ENCODE data around the gene FBXW11. TPM values are rescaled to one million over a fixed set of nuclear protein-coding genes. Genes with fewer than 3 reads are reported as not detected.

The FBXW11 gene
- total and polyA plus RNA-seq, 10 donors = 7.5 to 72.1 (median 54.7) TPM

DNA sequence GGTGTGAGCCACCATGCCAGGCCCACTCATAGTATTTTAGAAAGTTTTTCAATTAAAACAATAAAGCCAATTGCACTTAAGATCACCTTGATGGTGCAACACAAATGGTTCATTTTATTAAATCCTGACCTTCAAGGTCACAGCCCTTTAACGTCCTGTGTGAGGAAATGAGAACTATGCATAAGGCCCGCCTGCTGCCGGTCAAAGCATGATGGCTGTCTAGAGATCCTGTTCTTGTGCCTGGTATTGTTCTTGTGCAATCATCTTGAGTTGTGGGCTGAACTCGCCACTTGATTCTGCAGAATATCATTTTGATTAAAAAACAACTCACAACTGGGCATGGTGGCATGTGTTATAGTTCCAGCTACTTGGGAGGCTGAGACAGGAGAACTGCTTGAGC lies 43.6 kb upstream of the FBXW11 start:
- 52 to 83% (median 65%) methylated on average over 4 of the region's 4 CpGs for WGBS, 5 donors
- intact Hi-C loops (cut with DNase I; ENCODE audit: low total_unique reads) = no loop called here
- no peak for TF ChIP-seq POLR2A (IDR thresholded peaks at IDR 0.05)
- TF ChIP-seq POLR2AphosphoS5 (IDR thresholded peaks at IDR 0.05) = no peak
- TF ChIP-seq, protein P1, sequence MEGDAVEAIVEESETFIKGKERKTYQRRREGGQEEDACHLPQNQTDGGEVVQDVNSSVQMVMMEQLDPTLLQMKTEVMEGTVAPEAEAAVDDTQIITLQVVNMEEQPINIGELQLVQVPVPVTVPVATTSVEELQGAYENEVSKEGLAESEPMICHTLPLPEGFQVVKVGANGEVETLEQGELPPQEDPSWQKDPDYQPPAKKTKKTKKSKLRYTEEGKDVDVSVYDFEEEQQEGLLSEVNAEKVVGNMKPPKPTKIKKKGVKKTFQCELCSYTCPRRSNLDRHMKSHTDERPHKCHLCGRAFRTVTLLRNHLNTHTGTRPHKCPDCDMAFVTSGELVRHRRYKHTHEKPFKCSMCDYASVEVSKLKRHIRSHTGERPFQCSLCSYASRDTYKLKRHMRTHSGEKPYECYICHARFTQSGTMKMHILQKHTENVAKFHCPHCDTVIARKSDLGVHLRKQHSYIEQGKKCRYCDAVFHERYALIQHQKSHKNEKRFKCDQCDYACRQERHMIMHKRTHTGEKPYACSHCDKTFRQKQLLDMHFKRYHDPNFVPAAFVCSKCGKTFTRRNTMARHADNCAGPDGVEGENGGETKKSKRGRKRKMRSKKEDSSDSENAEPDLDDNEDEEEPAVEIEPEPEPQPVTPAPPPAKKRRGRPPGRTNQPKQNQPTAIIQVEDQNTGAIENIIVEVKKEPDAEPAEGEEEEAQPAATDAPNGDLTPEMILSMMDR (IDR thresholded peaks at IDR 0.05 in 8 of 11, conservative IDR thresholded peaks at IDR 0.05 in 3 of 11) = no peak
- Histone ChIP-seq H3K4me3 (no peak overlapping the region), H3K27ac (no peak overlapping the region), H3K27me3 (replicated peaks in 1 of 7) (no peaks in the 10 kb centered on the region), H3K9me3 (no peaks in the 10 kb centered on the region), H3K4me1 (peaks cover 0 to 23% (median 0%) of the 10 kb centered on the region in 6 donors), H3K36me3 (peaks cover 7 to 100% (median 87%) of the 10 kb centered on the region in 6 donors)
- no peak for DNase-seq

DNA sequence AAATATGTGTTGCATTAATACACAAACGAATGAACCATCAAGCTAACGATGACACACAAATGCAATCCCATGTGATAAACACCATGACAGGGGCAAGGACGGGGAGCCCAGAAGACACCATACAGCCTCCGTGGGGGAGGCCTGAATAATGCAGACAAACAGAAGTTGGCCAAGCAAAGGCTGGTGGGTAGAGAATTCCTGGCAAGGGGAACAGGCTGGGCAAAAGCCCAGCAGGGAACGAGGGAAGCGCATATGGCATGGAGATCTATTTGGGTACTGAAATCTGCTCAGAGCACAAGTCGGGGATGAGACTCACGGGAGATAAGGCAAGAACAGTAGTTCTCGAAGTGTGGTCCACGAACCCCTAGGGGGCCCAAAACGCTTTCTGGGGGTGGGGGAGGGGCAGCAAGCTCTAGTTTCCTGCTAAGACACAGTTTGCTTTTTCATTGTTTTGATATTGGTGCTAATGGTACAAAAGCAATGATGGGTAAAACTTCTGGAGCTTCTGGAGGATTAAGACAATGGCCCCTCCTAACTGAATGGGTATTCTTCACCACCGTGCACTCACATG lies 42.9 kb upstream of the FBXW11 start:
- Histone ChIP-seq H3K4me1 (peaks cover 0 to 23% (median 0%) of the 10 kb centered on the region in 6 donors), H3K9me3 (no peaks in the 10 kb centered on the region), H3K36me3 (peaks cover 3 to 100% (median 87%) of the 10 kb centered on the region in 6 donors), H3K27me3 (replicated peaks in 1 of 7) (no peaks in the 10 kb centered on the region), H3K4me3 (no peak overlapping the region), H3K27ac (no peak overlapping the region)
- TF ChIP-seq, protein P1 (IDR thresholded peaks at IDR 0.05 in 8 of 11, conservative IDR thresholded peaks at IDR 0.05 in 3 of 11) = no peak
- no peak for TF ChIP-seq POLR2A (IDR thresholded peaks at IDR 0.05)
- no peak for TF ChIP-seq POLR2AphosphoS5 (IDR thresholded peaks at IDR 0.05)
- WGBS, 5 donors = 87 to 92% (median 88%) methylated on average over 12 of the region's 12 CpGs
- peak; percentile 8 for DNase-seq
- intact Hi-C loops (cut with DNase I; ENCODE audit: low total_unique reads) = no loop called here

DNA sequence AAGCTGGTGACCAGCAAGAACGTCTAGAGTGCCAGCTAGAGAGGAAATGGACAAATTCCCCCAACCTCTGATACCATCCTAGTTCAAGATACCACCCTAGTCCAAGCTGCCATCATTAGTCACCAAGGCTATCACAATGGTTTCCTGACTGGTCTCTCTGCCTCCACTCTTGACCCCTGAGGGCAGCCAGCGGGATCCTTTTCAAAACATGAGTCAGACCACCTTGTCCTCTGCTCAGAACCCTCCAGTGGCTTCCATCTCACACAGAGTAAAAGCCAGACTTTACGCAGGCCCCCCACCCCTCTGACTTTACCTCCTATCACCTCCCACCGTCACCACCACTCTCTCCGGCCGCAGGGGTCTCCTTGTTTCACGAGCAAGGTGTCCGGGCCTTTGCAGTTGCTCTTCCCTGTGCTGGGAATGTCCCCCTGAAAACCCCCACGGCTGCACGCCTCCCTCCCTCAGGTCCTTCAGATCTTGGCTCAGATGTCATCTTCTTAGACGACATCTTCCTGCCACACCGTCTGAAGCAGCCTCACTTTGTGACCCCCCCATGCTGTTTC lies 42.2 kb upstream of the FBXW11 start:
- peaks cover 0 to 23% (median 0%) of the 10 kb centered on the region in 6 donors for H3K4me1 ChIP-seq
- H3K9me3 ChIP-seq = no peaks in the 10 kb centered on the region
- H3K36me3 ChIP-seq = peaks cover 0 to 100% (median 88%) of the 10 kb centered on the region in 6 donors
- H3K27me3 ChIP-seq (replicated peaks in 1 of 7) = no peaks in the 10 kb centered on the region
- no peak for TF ChIP-seq POLR2A (IDR thresholded peaks at IDR 0.05)
- TF ChIP-seq, protein P1 (IDR thresholded peaks at IDR 0.05 in 8 of 11, conservative IDR thresholded peaks at IDR 0.05 in 3 of 11) = no peak
- TF ChIP-seq POLR2AphosphoS5 (IDR thresholded peaks at IDR 0.05) = no peak
- 85 to 94% (median 89%) methylated on average over 12 of the region's 12 CpGs for WGBS, 5 donors
- no peak overlapping the region for H3K4me3 ChIP-seq
- peak; percentile 58 for DNase-seq
- H3K27ac ChIP-seq = peak overlapping the region in 1 of 8 donors; percentile 30
- intact Hi-C loops (cut with DNase I; ENCODE audit: low total_unique reads) = no loop called here

DNA sequence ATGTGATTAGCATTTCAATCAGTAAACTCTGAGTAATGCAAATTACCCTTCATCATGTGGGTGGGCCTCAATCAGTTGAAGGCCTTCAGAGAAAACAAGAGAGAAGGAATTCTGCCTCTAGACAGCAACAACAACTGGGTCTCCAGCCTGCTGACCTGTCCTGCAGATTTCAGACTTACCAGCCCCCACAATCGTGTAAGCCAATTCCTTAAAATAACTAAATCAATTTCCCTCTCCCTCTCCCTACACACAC lies 41.7 kb upstream of the FBXW11 start:
- peak overlapping the region in 2 of 8 donors; percentile 30 to 40 for H3K27ac ChIP-seq
- TF ChIP-seq POLR2AphosphoS5 (IDR thresholded peaks at IDR 0.05) (no peak), POLR2A (IDR thresholded peaks at IDR 0.05) (no peak)
- TF ChIP-seq, protein P1 (IDR thresholded peaks at IDR 0.05 in 8 of 11, conservative IDR thresholded peaks at IDR 0.05 in 3 of 11) = no peak
- peaks cover 0 to 23% (median 0%) of the 10 kb centered on the region in 6 donors for H3K4me1 ChIP-seq
- 81 to 92% (median 89%) methylated on average over 1 of the region's 1 CpG for WGBS, 5 donors
- peaks cover 0 to 100% (median 88%) of the 10 kb centered on the region in 6 donors for H3K36me3 ChIP-seq
- no peak overlapping the region for H3K4me3 ChIP-seq
- intact Hi-C loops (cut with DNase I; ENCODE audit: low total_unique reads) = no loop called here
- no peaks in the 10 kb centered on the region for H3K27me3 ChIP-seq (replicated peaks in 1 of 7)
- no peaks in the 10 kb centered on the region for H3K9me3 ChIP-seq
- DNase-seq = no peak

All from spleen (tissue), 11 donors.